BLaER1 treated with 17β-estradiol and CSF1 and Interleukin-3, amounts not matched to agents 10 nM and 100 nM (cell line): Measurements from ENCODE around the gene PPFIBP2.

Experiments used
- H3K27ac ChIP-seq, 11 experiments: shearing (Covaris generic); formaldehyde crosslinking; 2 replicates each; pipeline ENCODE4 v1.8.1; 2022
- H3K27me3 ChIP-seq, 11 experiments: shearing (Covaris generic); formaldehyde crosslinking; 2 replicates each; pipeline ENCODE4 v1.8.1; 2022
- H3K36me3 ChIP-seq, 11 experiments: shearing (Covaris generic); formaldehyde crosslinking; 2 replicates each; pipeline ENCODE4 v1.8.1; 2022
- H3K4me1 ChIP-seq, 10 experiments: shearing (Covaris generic); formaldehyde crosslinking; 2 replicates each; pipeline ENCODE4 v1.8.1; 2022
- H3K4me2 ChIP-seq, 11 experiments: shearing (Covaris generic); formaldehyde crosslinking; 2 replicates each; pipeline ENCODE4 v1.8.1; 2022
- H3K4me3 ChIP-seq, 10 experiments: shearing (Covaris generic); formaldehyde crosslinking; 2 replicates each; pipeline ENCODE4 v1.8.1; 2022
- H3K9ac ChIP-seq, 11 experiments: shearing (Covaris generic); formaldehyde crosslinking; 2 replicates each; pipeline ENCODE4 v1.8.1; 2022
- H3K9me3 ChIP-seq, 11 experiments: shearing (Covaris generic); formaldehyde crosslinking; replicated peaks in 1 of 11; 2 replicates each; pipeline ENCODE4 v1.8.1; 2022
- H4K20me1 ChIP-seq, 11 experiments: shearing (Covaris generic); formaldehyde crosslinking; 2 replicates each; pipeline ENCODE4 v1.8.1; 2022
- Cebpa-rat ChIP-seq, 11 experiments: shearing (Covaris generic); IDR thresholded peaks; 2 replicates each; pipeline ENCODE4 v1.8.1; 2022

PPFIBP2 gene

DNA sequence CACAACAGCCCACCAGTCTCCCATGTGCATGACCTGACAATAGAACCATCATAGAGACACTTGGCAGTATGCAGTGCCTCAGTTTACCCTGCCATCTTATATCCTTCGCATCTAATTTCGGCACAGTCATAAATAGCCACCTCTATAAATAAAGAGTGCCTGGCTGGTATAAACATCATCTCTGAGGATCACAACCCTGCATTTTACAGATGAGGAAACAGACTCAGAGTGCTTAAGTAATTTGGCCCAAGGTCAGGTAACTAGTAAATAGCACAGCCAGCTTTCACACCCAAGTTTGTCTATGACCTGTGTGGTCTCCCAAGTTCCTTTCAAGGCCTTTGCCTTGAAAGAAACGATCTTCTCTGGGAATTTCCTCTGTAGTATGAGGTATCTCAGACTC, 114.9 kb downstream of the PPFIBP2 start:
- Histone ChIP-seq H3K4me2 (no peak overlapping the region), H3K4me1 (no peaks in the 10 kb centered on the region), H3K27me3 (no peaks in the 10 kb centered on the region), H3K4me3 (no peak overlapping the region), H3K9ac (no peak overlapping the region), H4K20me1 (no peaks in the 10 kb centered on the region; a peak in 1 of 22 replicates), H3K27ac (no peak overlapping the region), H3K36me3 (peaks cover 6 to 100% (median 27%) of the 10 kb centered on the region in 11 experiments; a peak in 15 of 22 replicates), H3K9me3 (no peaks in the 10 kb centered on the region)
- TF ChIP-seq Cebpa-rat (IDR thresholded peaks at IDR 0.05): no peak

- Histone ChIP-seq H3K9ac (no peak overlapping the region), H3K4me2 (no peak overlapping the region), H3K27ac (no peak overlapping the region), H3K9me3 (no peaks in the 10 kb centered on the region), H3K36me3 (peaks cover 6 to 100% (median 29%) of the 10 kb centered on the region in 11 experiments; a peak in 16 of 22 replicates), H3K4me3 (no peak overlapping the region), H4K20me1 (no peaks in the 10 kb centered on the region; a peak in 1 of 22 replicates), H3K27me3 (no peaks in the 10 kb centered on the region), H3K4me1 (peaks cover 0 to 12% (median 0%) of the 10 kb centered on the region in 10 experiments; a peak in 6 of 20 replicates)
- TF ChIP-seq Cebpa-rat (IDR thresholded peaks at IDR 0.05): no peak
Observed at GRCh38 chr11:7630002-7630401, 116.2 kb downstream of the PPFIBP2 start.

DNA sequence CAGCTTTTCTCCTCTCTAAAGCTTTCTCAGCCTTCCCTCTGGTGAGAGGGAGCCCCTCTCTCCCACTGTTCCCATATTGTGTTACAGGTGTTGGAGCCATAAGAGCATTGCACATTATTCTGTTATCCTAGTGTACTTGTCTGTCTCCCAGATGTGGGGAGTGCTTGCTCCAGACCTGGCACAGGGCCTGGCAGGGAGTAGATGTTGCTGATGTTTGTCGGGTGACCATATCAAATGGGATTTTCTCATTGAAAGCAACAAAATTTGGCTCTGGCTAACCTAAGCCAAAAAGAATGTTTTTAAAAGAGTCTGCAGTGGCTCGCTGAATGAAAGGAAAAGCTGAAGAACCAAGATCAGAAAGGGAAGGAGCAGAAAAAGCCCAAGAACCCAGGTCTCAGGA, 118.4 kb downstream of the PPFIBP2 start:
- Histone ChIP-seq H3K36me3 (peaks cover 6 to 100% (median 34%) of the 10 kb centered on the region in 11 experiments; a peak in 17 of 22 replicates), H3K4me3 (no peak overlapping the region), H3K9me3 (no peaks in the 10 kb centered on the region), H3K4me2 (no peak overlapping the region), H3K27me3 (no peaks in the 10 kb centered on the region), H4K20me1 (no peaks in the 10 kb centered on the region), H3K4me1 (peaks cover 0 to 15% (median 0%) of the 10 kb centered on the region in 10 experiments; a peak in 6 of 20 replicates), H3K27ac (no peak overlapping the region), H3K9ac (no peak overlapping the region)
- no peak for TF ChIP-seq Cebpa-rat (IDR thresholded peaks at IDR 0.05)

DNA sequence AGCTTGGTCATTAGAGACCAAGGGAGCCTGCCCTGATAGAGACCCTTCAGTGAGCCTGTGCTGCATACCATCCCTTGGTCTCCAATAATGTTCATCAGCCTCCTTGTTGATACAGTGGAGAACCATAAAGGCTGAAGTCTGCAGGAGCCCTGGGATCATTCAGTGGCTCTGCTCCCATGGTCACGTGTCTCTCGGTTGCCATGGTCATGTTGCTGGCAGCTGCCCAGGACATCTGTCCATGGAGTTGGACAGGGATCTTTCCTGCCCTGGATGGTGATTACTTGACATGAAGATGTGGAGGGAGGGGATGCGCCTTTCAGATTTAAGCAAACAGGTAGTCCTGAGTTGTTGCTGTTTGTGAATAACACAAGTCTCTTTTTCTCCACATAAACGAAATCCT, 121.3 kb downstream of the PPFIBP2 start:
- TF ChIP-seq Cebpa-rat (IDR thresholded peaks at IDR 0.05): no peak
- Histone ChIP-seq H3K4me2 (peak overlapping the region in 3 of 11 experiments; percentile 35 to 60 (median 44); a peak in 5 of 22 replicates), H3K36me3 (peaks cover 6 to 96% (median 34%) of the 10 kb centered on the region in 11 experiments; a peak in 17 of 22 replicates)

GRCh38 chr11:7635708-7636107, 121.9 kb downstream of the PPFIBP2 start:
- Histone ChIP-seq H3K4me2 (no peak overlapping the region), H3K36me3 (peaks cover 6 to 96% (median 35%) of the 10 kb centered on the region in 11 experiments; a peak in 17 of 22 replicates), H3K9ac (no peak overlapping the region), H3K27ac (no peak overlapping the region), H3K4me1 (peaks cover 0 to 32% (median 0%) of the 10 kb centered on the region in 10 experiments; a peak in 6 of 20 replicates), H4K20me1 (no peaks in the 10 kb centered on the region; a peak in 1 of 22 replicates), H3K9me3 (no peaks in the 10 kb centered on the region), H3K27me3 (no peaks in the 10 kb centered on the region), H3K4me3 (no peak overlapping the region)
- TF ChIP-seq Cebpa-rat (IDR thresholded peaks at IDR 0.05): no peak

More for the DNA sequence above, 121.3 kb downstream of the PPFIBP2 start:
- no peak overlapping the region for H3K4me3 ChIP-seq
- H3K27me3 ChIP-seq: no peaks in the 10 kb centered on the region
- H3K9me3 ChIP-seq: no peaks in the 10 kb centered on the region
- H3K4me1 ChIP-seq: peaks cover 0 to 32% (median 0%) of the 10 kb centered on the region in 10 experiments; a peak in 6 of 20 replicates
- H3K9ac ChIP-seq: no peak overlapping the region
- H3K27ac ChIP-seq: no peak overlapping the region
- H4K20me1 ChIP-seq: no peaks in the 10 kb centered on the region; a peak in 1 of 22 replicates

DNA sequence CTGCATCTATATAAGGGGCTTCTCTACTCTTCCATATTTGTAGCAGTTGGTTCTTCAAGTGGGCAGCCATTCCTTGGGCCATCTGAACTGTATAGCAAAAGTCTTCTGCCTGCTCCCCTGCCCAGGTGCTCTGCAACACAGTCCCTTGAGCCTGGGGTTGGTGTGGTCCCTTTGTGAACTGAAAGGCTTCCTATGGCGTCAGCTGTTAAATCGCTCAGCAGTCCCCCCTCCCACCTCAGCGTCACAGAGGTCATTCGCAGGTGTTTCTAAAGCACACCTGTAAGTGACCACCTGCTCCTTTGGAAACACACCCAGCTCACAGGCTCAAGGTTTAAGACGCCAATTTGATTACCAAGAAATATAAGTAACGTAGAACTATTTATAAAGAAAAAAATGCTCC, 122.6 kb downstream of the PPFIBP2 start:
- Histone ChIP-seq H3K4me1 (peaks cover 0 to 32% (median 0%) of the 10 kb centered on the region in 10 experiments; a peak in 6 of 20 replicates), H3K27ac (no peak overlapping the region), H3K4me3 (no peak overlapping the region), H3K36me3 (peaks cover 7 to 96% (median 32%) of the 10 kb centered on the region in 11 experiments; a peak in 17 of 22 replicates), H4K20me1 (no peaks in the 10 kb centered on the region; a peak in 1 of 22 replicates), H3K9me3 (no peaks in the 10 kb centered on the region), H3K27me3 (no peaks in the 10 kb centered on the region), H3K4me2 (no peak overlapping the region), H3K9ac (no peak overlapping the region)
- TF ChIP-seq Cebpa-rat (IDR thresholded peaks at IDR 0.05): no peak

DNA sequence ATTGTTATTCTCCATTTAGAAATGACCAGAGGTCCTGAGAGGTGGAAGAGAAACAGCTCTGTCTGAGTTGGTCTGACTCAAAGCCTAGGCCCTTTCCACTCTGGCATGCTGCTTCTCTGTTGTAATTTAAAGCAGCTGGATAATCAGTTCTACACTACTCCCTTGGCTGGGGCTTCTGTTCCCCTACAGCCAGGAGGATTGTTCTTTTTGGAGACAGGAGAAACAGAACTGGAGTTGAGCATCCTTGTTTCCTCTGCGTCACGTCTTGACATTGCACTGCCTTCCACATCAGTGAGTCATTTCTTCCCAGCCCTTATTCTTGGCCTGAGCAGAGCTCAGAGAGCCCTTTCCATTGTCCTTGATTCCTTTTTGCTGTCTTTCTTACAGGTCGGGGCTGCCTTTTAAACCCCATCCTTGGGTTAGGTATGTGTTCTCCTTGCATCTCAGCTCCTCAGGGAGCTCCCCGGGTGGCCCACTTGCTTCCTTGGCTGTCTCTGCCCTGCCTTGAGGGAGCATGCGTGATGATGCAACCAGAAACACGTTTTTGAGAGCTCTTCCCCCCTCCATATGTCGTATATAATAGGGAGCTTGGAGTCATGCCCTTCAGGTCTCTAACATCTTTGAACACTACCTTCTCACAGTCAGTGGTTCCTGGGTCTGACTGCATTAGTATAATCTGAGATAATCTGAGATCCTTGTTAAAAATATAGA, 123.8 kb downstream of the PPFIBP2 start:
- Histone ChIP-seq H3K36me3 (peaks cover 12 to 96% (median 25%) of the 10 kb centered on the region in 11 experiments; a peak in 18 of 22 replicates), H3K27me3 (no peaks in the 10 kb centered on the region), H3K4me1 (peaks cover 0 to 32% (median 0%) of the 10 kb centered on the region in 10 experiments; a peak in 6 of 20 replicates), H3K27ac (no peak overlapping the region), H3K9me3 (no peaks in the 10 kb centered on the region), H3K9ac (no peak overlapping the region), H4K20me1 (no peaks in the 10 kb centered on the region; a peak in 1 of 22 replicates), H3K4me2 (no peak overlapping the region), H3K4me3 (no peak overlapping the region)
- TF ChIP-seq Cebpa-rat (IDR thresholded peaks at IDR 0.05): no peak

GRCh38 chr11:7638710-7639642, 125.2 kb downstream of the PPFIBP2 start:
- Histone ChIP-seq H3K4me2 (peak overlapping the region in 2 of 11 experiments; percentile 8 to 32; a peak in 3 of 22 replicates), H3K4me3 (no peak overlapping the region), H3K4me1 (peaks cover 0 to 30% (median 0%) of the 10 kb centered on the region in 10 experiments; a peak in 6 of 20 replicates), H4K20me1 (no peaks in the 10 kb centered on the region; a peak in 1 of 22 replicates), H3K27me3 (no peaks in the 10 kb centered on the region), H3K9me3 (no peaks in the 10 kb centered on the region), H3K9ac (no peak overlapping the region), H3K36me3 (peaks cover 6 to 96% (median 22%) of the 10 kb centered on the region in 11 experiments; a peak in 18 of 22 replicates), H3K27ac (no peak overlapping the region)
- TF ChIP-seq Cebpa-rat (IDR thresholded peaks at IDR 0.05): no peak
